ENCODE measurements around the gene CCL4L2.
"Not testable (repeated sequence)": the region's sequence is repeated elsewhere in the genome, so short reads cannot be mapped to it uniquely, and the experiment has no call there.

Gene CCL4L2

DNA sequence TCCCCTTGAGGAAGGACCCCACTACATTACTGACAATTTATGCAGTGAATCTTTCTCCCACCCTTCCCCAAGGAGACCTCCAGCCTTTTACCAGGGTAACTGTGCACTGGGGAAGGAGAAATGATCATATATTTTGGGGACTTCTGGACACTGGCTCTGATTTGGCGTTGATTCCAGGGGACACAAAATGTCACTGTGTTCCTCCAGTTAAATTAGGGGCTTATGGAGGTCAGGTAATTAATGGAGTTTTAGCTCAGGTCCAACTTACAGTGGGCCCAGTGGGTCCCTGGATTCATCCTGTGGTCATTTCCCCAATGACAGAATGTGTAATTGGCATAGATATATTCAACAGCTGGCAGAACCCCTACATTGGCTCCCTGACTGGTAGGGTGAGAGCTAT is 8.7 kb downstream of the CCL4L2 start:
- not testable (repeated sequence) for H3K4me1 ChIP-seq (ENCODE audit: control insufficient read depth, insufficient read depth, low read length); H3K27me3 ChIP-seq (ENCODE audit: control insufficient read depth, insufficient read depth, low read length); H3K27ac ChIP-seq (ENCODE audit: low read depth, low read length); H3K9ac ChIP-seq (ENCODE audit: low read length); H3K36me3 ChIP-seq (ENCODE audit: control insufficient read depth, insufficient read depth, low read length); H3K4me3 ChIP-seq (ENCODE audit: low read length)

DNA sequence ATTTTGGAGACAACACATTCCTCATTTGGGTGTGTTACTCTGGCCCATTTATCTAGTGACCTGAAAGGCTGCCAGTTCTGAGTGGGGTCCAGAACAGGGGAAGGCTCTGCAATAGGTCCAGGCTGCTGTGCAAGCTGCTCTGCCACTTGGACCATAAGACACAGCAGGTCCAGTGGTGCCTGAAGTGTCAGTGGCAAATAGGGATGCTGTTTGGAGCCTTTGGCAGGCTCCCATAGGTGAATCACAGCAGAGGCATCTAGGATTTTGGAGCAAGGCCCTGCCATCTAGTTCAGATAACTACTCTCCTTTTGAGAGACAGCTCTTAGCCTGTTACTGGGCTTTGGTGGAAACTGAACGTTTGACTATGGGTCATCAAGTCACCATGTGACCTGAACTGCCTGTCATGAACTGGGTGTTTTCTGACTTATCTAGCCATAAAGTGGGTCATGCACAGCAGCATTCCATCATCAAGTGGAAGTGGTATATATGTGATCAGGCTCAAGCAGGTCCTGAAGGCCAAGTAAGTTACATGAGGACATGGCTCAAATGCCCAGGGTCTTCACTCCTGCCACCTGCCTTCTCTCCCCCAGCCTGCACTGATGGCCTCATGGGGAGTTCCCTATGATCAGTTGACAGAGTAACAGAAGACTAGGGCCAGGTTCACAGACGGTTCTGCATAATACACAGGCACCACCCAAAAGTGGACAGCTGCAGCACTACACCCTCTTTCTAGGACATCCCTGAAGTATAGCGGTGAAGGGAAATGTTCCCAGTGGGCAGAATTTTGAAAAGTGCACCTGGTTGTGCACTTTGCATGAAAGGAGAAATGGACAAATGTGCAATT is 10.1 kb downstream of the CCL4L2 start:
- not testable (repeated sequence) for H3K4me3 ChIP-seq (ENCODE audit: low read length); H3K9ac ChIP-seq (ENCODE audit: low read length); H3K36me3 ChIP-seq (ENCODE audit: control insufficient read depth, insufficient read depth, low read length); H3K4me1 ChIP-seq (ENCODE audit: control insufficient read depth, insufficient read depth, low read length); H3K27ac ChIP-seq (ENCODE audit: low read depth, low read length); H3K27me3 ChIP-seq (ENCODE audit: control insufficient read depth, insufficient read depth, low read length)

DNA sequence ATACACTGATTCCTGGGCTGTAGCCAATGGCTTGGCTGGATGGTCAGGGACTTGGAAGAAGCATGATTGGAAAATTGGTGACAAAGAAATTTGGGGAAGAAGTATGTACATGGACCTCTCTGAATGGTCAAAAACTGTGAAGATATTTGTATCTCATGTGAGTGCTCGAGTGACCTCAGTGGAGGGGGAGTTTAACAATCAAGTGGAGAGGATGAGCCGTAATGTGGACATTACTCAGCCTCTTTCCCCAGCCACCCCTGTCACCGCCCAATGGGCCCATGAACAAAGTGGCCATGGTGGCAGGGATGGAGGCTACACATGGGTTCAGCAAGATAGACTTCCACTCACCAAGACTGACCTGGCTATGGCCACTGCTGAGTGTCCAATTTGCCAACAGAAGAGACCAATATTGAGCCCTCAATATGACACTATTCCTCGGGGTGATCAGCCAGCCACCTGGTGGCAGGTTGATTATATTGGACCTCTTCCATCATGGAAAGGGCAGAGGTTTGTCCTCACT is 10.8 kb downstream of the CCL4L2 start:
- not testable (repeated sequence) for H3K4me3 ChIP-seq (ENCODE audit: low read length); H3K4me1 ChIP-seq (ENCODE audit: control insufficient read depth, insufficient read depth, low read length); H3K9ac ChIP-seq (ENCODE audit: low read length); H3K27me3 ChIP-seq (ENCODE audit: control insufficient read depth, insufficient read depth, low read length); H3K36me3 ChIP-seq (ENCODE audit: control insufficient read depth, insufficient read depth, low read length); H3K27ac ChIP-seq (ENCODE audit: low read depth, low read length)

DNA sequence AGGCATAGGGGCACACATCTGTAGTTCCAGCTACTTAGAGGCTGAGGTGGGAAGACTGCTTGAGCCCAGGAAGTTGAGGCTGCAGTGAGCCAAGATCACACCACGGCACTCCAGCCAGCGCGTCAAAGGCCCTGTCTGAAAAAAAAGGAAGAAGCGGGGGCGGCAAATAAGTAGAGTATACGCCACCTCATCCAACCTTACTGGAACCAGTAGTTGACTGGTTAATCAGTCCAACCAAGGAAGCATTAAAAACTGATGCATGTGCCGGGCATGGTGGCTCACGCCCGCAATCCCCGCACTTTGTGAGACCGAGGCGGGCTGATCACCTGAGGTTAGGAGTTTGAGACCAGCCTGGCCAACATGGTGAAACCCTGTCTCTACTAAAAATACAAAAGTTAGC is 12.1 kb downstream of the CCL4L2 start:
- H3K27me3 ChIP-seq (ENCODE audit: control insufficient read depth, insufficient read depth, low read length); H3K9ac ChIP-seq (ENCODE audit: low read length); H3K4me3 ChIP-seq (ENCODE audit: low read length); H3K27ac ChIP-seq (ENCODE audit: low read depth, low read length); H3K36me3 ChIP-seq (ENCODE audit: control insufficient read depth, insufficient read depth, low read length); H3K4me1 ChIP-seq (ENCODE audit: control insufficient read depth, insufficient read depth, low read length): not testable (repeated sequence)

DNA sequence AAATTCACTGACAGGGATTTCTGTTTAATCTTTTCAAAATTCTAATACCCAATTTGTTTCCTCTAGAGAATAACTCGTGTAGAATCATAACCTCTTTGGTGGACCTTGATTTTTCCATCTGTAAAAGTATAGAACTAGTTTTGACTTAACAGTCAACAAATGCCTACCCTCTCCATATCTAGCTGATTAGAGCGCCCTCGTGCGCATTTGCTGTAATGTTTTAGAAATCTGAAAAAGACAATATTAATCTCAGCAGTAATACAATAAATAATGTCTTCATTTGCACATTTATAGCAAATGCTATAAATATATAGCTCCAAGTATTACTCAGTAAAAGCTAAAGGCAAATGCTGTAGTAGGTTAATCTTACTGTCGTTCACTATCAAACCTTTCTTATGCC is 18.8 kb downstream of the CCL4L2 start:
- H3K27ac ChIP-seq (ENCODE audit: low read depth, low read length); H3K36me3 ChIP-seq (ENCODE audit: control insufficient read depth, insufficient read depth, low read length); H3K4me1 ChIP-seq (ENCODE audit: control insufficient read depth, insufficient read depth, low read length); H3K27me3 ChIP-seq (ENCODE audit: control insufficient read depth, insufficient read depth, low read length); H3K4me3 ChIP-seq (ENCODE audit: low read length); H3K9ac ChIP-seq (ENCODE audit: low read length): not testable (repeated sequence)

DNA sequence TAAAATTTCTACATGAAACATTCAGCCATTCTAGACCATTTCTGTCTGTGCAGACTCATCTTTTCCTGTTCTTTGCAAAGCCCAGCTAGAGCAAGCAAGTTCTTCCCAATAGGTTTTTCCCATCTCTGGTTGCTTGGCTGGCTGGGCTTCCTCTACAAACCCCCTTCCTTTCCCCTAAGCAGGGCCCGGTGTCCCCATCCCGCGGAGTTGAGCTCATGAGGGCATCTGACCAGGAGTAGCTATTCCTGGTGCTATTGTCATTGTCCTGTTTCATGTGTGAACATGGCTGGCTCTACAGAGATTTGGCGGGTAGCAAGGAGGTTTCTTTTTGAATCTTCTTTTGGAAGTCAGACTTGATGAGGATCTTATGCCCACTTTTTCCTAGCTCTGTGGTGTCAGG is 31.2 kb downstream of the CCL4L2 start:
- H3K4me3 ChIP-seq (ENCODE audit: low read length); H3K27ac ChIP-seq (ENCODE audit: low read depth, low read length); H3K4me1 ChIP-seq (ENCODE audit: control insufficient read depth, insufficient read depth, low read length); H3K36me3 ChIP-seq (ENCODE audit: control insufficient read depth, insufficient read depth, low read length); H3K27me3 ChIP-seq (ENCODE audit: control insufficient read depth, insufficient read depth, low read length); H3K9ac ChIP-seq (ENCODE audit: low read length): not testable (repeated sequence)
